GM19035 (cell line): ENCODE results near the gene CD8B.
"Not testable (repeated sequence)": the region's sequence is repeated elsewhere in the genome, so short reads cannot be mapped to it uniquely, and the experiment has no call there.

ENCODE experiments used
- ATAC-seq: cut with Tn5 transposase; IDR thresholded peaks from one replicate; pipeline ENCODE4 v1.9.1; 2021; ENCODE audit not compliant: unreplicated experiment

CD8B gene

GRCh38 chr2:86861628-86862379, at the start of gene CD8B:
Gene CD8B, minus strand, starts transcription at chr2:86861886. Its CDS starts 21 bp downstream, at chr2:86861865.
- not testable (repeated sequence) for ATAC-seq

GRCh38 chr2:86905868-86906267, 44.2 kb upstream of the CD8B start:
- not testable (repeated sequence) for ATAC-seq

- not testable (repeated sequence) for ATAC-seq
These were observed 39.0 kb upstream of the CD8B start for GRCh38 chr2:86900687-86901086.

GRCh38 chr2:86886026-86886425, 24.3 kb upstream of the CD8B start:
- not testable (repeated sequence) for ATAC-seq

GRCh38 chr2:86882865-86883264, 21.2 kb upstream of the CD8B start:
- ATAC-seq: not testable (repeated sequence)

- not testable (repeated sequence) for ATAC-seq
These were observed 20.5 kb upstream of the CD8B start for GRCh38 chr2:86882118-86882665.

- ATAC-seq: not testable (repeated sequence)
These were observed 17.3 kb upstream of the CD8B start for GRCh38 chr2:86878986-86879385.

GRCh38 chr2:86870941-86871340, 9.3 kb upstream of the CD8B start:
- ATAC-seq: not testable (repeated sequence)

GRCh38 chr2:86868895-86869468, 7.3 kb upstream of the CD8B start:
- not testable (repeated sequence) for ATAC-seq

GRCh38 chr2:86862380-86862703, 656 bp upstream of the CD8B start:
- ATAC-seq: not testable (repeated sequence)

GRCh38 chr2:86861175-86861574, 511 bp downstream of the CD8B start:
- ATAC-seq: not testable (repeated sequence)

GRCh38 chr2:86860573-86860972, 1.1 kb downstream of the CD8B start:
- not testable (repeated sequence) for ATAC-seq

GRCh38 chr2:86857688-86858087, 4.0 kb downstream of the CD8B start:
- not testable (repeated sequence) for ATAC-seq

- not testable (repeated sequence) for ATAC-seq
These were observed 5.2 kb downstream of the CD8B start for GRCh38 chr2:86856498-86856897.

GRCh38 chr2:86855981-86856380, 5.7 kb downstream of the CD8B start:
- not testable (repeated sequence) for ATAC-seq

- not testable (repeated sequence) for ATAC-seq
These were observed 10.1 kb downstream of the CD8B start for GRCh38 chr2:86851581-86851980.

GRCh38 chr2:86842607-86843234, 19.0 kb downstream of the CD8B start:
- ATAC-seq: not testable (repeated sequence)

- not testable (repeated sequence) for ATAC-seq
These were observed 20.4 kb downstream of the CD8B start for GRCh38 chr2:86841330-86841729.

GRCh38 chr2:86839871-86840548, 21.7 kb downstream of the CD8B start:
- ATAC-seq: not testable (repeated sequence)

- ATAC-seq: not testable (repeated sequence)
These were observed 22.2 kb downstream of the CD8B start for GRCh38 chr2:86839455-86839854.

- not testable (repeated sequence) for ATAC-seq
These were observed 24.0 kb downstream of the CD8B start for GRCh38 chr2:86837714-86838113.
